Inflammatory macrophage treated with lipopolysaccharide for 4 hours (primary cell): ENCODE results near the gene DR1.

Experiments used
- DNase-seq: peaks from one replicate; pipeline ENCODE4 v3.0.0-alpha.2; 2020

The DR1 gene

DNA sequence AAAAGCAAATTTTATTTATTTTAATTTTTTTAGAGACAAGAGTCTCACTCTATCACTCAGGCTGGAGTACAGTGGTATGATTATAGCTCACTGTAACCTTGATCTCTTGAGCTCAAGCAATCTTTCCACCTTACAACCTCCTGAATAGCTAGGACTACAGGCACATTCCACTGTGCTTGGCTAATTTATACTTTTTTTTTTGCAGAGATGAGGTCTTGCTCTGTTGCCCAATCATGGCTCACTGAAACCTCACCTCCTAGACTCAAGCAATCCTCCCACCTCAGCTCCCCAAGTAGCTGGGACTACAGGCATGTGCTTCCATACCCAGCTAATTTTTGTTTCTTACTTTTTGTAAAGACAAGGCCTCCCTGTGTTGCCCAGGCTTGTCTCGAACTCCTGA, 49.5 kb downstream of the DR1 start:
- no peak for DNase-seq

DNA sequence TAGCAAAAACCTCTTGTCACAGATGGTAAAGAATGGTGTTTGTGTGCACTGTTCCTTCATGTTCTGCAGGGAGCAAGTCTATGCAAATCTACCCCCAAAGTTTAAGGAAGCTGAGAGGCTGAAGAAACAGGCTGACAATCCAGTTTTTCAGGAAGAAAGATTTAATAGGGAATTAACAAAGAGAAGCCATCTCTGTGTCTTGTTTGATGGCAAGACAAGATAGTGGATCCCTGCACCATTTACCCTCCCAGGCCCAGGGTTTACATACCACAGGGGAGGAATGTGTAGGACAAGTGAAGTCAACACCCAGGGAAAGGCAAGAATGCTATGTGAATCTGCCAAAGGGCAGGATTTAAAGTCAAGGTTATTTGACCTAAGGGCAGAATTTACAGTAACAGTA, 54.1 kb downstream of the DR1 start:
- DNase-seq: no peak

DNA sequence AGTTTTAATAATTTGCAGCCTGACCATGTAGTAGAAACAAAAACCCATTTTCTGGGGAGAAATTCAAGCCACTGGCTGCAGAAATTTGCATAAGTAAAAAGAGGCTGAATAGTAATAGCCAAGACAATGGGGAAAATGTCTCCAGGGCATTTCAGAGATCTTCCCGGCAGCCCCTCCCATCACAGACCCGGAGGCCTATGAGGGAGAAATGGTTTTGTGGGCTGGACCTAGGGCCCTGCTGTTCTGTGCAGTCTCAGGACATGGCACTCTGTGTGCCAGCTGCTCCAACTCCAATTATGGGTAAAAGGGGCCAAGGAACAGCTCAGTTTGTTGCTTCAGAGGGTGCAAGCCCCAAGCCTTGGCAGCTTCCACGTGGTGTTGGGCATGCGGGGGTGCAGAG, 62.5 kb downstream of the DR1 start:
- DNase-seq: no peak

DNA sequence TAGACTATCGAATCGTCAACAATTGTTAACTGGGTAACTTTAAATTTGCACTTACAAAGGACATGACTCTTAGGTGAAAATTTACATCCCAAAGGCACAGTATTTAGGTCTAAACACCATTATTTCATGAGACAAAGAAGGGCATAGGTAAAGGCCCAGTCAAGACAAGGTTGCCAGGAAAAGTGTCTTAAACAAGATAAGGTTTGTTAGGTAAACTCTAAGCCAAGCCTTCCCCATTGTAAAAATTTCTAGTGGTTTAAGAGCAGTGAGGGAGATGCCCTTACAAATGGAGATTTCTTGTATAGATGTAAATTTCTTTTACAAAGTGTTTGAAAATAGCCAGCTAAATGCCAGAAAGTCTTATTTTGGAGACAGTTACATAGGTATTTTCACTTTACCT, 65.3 kb downstream of the DR1 start:
- no peak for DNase-seq

DNA sequence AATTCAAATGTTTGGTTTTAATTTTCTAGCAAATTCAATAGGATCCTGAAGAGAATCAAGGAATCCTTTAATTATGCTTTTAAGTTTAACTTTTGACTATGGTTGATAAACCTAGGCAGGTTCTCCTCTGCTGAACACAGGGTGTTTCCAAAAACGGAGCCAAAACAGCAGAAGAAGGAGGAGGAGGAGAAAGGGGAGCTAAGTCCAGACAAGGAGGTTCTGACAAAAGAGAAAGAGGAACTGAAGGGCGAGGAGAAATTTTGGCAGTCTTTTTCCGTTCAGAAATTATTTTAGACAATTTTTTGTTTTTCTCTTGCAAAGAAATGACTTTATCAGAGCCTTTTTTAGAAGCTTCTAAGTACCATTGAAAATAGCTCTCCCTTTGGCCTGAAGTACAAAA, 69.0 kb downstream of the DR1 start:
- peak; percentile 12 for DNase-seq

DNA sequence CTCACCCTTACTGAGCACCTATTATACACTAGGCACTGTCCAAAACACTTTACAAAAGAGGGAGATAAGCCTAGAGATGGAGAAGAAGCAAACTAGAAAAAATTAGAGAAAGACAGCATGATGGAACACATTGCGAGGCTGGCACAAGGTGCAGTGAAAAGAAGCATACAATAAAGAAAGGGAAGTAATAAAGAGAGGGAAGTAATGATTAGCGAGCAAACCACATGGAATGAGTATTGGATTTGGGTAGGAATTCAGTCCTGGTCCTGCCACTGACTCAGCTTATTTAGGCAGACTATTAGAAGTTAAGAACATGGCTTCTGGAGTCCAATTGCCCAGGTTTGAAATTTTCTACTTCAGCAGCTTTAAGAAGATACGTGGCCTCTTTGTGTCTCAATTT, 69.6 kb downstream of the DR1 start:
- no peak for DNase-seq

DNA sequence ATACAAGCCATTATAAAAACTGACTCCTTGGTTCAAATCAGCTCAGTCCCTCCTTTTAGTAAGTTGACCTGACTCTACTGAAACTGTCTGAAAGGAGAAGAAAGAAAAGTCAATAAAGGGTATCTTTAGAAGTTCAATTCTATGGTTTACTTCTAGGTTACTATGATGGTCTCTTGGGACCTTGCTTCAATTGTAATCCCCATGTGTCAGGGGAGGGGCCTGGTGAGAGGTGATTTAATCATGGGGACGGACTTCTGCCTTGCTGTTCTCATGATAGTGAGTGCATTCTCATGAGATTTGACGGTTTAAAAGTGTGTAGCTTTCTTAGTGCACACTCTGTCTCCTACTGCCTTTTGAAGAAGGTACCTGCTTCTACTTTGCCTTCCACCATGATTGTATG, 70.5 kb downstream of the DR1 start:
- DNase-seq: no peak
